Measurements from ENCODE around the gene SYT14.
"Not testable (repeated sequence)": the region's sequence is repeated elsewhere in the genome, so short reads cannot be mapped to it uniquely, and the experiment has no call there.

Gene SYT14

DNA sequence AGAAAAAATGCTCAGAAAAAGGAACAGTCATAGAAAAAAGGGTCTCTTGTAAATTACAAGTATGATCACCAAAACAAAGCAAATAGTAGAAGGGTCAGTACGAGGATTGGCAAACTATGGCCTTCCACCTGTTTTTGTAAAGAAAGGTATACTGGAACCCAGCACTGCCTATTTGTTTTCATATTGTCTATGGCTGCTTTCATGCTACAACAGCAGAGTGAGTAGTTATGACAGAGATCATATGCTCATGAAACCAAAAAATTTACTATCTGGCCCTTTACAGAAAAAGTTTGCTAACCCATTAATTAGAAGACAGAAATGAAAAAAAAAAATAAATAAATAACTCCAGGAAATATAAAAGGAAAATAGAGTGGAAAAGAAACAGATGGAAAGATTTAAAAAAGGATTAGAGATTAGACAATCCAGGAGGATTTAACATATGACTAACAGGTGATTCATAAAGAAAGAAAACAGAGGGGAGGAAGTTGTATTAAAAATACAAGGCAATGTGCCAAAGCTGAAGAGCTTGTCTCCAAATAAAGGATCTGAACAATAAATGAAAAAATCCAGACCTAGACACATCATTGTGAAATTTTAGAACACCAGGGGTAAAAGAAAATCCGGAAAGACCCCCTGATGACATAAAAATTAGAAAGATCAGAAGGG lies 186.0 kb downstream of the SYT14 start:
- DNase-seq, result no peak

DNA sequence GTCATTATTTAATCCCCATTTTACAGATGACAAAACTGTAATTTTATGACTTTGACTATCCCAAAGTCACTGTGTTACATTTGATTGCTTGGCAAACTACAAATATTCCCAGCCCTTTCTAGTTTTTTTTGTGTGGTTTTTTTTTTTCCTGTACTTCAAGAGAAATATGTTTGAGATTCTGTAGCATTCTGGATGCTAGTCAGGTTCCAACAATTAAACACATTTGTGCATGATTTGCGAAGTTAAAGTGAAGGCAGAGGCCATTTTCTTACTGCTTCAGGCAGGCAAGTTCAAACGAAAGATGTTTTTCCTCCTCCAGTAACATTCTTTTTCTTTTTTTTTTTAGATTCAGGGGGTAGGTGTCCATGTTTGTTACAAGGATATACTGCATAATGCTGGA lies 186.7 kb downstream of the SYT14 start:
- DNase-seq, result no peak

DNA sequence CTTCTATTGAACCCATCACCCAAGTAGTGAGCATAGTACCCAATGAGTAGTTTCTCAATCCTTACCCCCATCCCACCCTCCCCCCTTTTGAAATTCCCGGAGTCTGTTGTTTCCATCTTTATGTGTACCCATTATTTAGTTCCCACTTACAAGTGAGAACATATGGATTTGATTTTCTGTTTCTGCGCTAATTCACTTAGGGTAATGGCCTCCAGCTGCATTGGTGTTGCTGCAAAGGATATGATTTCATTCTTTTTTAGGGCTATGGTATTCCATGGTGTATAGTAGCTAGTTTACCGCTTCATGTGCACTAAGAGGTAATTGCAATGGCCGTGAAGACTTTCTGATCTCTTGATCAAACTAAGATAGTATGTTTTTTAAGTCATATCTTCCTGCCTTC lies 187.1 kb downstream of the SYT14 start:
- DNase-seq, result no peak

DNA sequence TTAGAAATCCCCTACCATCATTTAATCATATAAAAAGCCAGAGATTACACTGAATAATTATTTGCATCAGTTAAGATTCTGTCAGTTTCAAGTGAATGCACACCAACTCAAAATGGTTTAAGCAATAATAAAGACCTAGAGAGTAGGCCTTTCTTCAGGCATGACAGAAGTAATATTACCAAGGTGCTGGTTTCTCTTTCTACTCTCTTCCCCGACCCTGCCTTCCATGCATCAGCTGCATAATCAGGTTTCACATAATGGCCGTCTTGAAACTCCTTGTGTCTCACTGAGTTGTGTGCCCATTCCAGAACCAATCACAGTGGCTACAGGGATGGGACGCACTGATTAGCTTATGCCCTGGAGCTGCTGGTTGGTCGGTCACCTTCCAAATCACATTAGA lies 191.1 kb downstream of the SYT14 start:
- DNase-seq, result no peak

- DNase-seq, result no peak
These were observed 191.7 kb downstream of the SYT14 start for GRCh38 chr1:210129759-210130158.

- no peak for DNase-seq
These were observed 194.6 kb downstream of the SYT14 start for GRCh38 chr1:210132582-210132981.

DNA sequence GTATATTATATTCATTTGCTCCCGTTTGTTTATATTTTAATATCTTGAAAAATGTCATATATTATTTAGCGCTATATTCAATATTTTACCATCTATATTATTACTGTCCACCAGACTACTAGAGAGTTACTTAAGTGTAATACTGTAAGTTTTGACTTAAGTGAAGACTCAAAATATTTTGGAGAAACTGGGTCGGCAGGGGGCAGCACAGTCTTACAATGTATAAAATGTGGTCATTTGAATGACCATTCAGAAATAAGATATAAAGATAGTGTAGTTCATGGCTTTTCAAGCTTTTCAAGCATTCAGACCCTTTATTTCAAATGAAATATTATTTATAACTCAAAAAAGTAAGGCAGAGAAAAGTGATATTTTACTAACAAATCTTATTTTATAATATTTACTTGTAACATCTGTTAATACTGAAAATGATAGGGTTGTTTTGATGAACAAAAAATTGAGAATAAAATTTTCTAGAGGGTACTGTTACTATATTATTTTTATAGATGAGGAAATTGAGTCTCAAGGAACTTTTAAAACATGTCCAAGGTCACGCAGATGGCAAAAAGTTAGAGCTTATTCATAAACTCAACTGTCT lies 205.5 kb downstream of the SYT14 start:
- DNase-seq, result peak; percentile 9 to 12

- DNase-seq, result no peak
These were observed 206.7 kb downstream of the SYT14 start for GRCh38 chr1:210144736-210145135.

- no peak for DNase-seq
These were observed 213.1 kb downstream of the SYT14 start for GRCh38 chr1:210151052-210151672.

DNA sequence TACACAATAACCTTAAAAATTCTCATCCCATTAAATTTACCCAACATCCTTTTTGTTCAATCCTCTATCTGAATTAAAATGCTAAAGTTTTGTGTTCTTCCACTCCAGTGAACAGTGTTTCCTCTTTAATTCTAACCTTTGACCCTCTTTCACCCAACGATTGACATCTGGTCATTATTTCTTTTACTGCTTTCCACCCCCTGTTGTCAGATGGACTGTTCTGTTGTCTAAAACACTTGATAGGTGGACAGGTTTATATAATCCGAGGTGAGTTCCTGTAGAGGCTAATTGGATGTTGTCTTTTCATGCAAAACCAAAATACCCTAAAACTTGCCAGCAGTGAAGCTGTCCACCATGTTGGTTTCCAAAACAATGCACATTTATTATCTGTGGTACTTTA lies 221.2 kb downstream of the SYT14 start:
- DNase-seq, result no peak

DNA sequence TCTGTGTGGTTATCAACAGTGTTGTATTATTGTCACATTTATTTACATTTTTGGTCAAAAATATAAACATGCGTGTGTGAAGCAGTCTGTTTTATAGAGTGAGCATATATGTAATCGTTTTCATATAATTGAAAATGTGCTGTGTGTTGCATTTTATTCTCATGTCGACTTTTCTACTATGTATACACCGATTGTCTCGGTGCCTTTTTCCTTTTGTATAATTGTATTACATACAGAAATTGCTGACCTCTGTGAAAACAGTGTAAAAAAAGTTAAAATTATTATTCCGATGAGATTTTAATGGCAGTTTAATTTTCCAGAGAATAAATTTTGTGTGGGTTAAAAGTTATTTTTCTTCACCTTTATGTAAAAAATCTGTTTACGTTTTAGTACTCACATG lies 232.2 kb downstream of the SYT14 start:
- no peak for DNase-seq

- no peak for DNase-seq
These were observed 236.1 kb downstream of the SYT14 start for GRCh38 chr1:210174133-210174532.

DNA sequence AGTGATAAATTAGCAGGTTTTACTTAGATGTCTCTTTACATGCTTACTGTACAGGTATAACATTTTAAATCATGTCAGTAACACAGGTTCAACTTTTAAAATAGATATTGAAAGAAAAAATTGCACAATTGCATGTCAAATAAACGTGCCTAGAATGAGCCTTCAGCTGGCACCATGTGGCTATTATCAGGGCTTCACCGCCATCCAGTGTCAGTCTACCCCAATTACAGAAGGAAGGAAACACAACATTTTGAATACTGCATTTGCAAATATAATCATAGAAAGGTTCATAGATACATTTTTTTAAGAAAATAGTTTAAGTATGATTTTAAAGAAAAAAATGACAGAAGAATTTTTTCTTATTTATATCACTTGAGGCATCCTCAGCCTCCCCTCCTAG lies 247.0 kb downstream of the SYT14 start:
- DNase-seq, result no peak

DNA sequence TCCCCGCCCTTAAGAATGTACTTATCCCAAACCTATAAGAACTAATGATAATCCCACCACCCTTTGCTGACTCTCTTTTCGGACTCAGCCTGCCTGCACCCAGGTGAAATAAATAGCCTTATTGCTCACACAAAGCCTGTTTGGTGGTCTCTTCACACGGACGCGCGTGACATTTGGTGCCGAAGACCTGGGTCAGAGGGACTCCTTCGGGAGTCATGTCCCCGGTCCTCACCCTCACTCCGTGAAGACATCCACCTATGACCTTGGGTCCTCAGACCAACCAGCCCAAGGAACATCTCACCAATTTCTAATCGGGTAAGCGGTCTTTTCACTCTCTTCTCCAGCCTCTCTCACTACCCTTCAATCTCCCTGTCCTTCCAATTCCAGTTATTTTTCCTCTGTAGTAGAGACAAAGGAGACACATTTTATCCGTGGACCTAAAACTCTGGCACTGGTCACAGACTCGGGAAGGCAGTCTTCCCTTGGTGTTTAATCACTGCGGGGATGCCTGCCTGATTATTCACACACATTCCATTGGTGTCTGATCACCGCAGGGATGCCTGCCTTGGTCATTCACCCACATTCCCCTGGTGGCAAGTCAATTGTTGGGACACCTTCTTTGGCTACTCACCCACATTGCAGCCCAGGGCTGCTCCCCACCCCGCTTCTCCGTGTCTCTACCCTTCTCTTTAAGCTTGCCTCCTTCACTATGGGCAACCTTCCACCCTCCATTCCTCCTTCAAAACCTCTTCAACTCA lies 250.0 kb downstream of the SYT14 start:
- DNase-seq, result not testable (repeated sequence)

DNA sequence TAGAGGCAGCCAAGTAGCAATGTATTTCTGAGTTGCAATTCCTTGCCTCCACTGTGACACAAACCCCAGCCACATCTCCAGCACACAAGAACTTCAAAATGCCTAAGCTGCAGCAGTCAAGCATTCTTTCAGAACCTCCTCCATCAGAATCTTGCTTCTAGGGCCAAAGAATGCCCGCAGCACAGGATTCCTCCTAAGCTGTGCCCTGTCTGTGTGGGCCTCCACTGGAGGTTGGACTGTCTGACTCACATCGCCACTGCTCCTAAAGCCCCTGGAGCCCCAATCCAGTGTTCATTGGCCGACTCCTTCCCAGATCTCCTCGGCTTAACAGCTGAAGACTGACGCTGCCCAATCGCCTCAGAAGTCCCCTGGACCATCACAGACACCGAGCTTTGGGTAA lies 251.4 kb downstream of the SYT14 start:
- DNase-seq, result no peak

GRCh38 chr1:210195635-210196160 lies 257.7 kb downstream of the SYT14 start:
- no peak for DNase-seq

DNA sequence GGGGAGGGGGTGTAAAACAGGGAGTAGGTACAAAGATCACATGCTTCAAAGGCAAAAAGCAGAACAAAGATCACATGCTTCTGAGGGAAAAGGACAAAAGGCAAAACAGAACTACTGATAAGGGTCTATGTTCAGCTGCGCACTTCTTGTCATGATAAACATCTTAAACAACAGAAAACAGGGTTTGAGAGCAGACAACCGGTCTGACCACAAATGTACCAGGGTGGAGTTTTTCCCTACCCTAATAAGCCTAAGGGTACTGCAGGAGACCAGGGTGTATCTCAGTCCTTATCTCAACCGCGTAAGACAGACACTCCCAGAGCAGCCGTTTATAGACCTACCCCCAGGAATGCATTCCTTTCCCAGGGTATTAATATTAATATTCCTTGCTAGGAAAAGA lies 258.2 kb downstream of the SYT14 start:
- not testable (repeated sequence) for DNase-seq

DNA sequence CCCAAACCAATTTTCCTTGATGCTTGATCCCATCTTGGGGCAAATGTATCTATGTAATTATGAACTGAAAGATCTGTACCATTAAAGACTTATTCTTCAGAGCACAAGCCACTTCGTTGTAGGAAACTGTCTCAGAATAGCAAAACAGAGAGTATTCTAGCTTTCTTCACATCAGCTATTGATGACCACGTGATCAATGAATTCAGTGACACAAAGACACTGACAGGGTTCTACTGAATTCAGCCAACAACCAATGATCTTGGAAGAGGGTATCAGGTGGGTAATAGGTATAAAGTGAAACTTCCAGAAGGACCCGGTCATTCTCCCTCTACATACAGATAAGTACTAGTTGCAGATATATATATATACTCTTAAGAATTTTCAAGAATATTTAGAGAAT lies 260.8 kb downstream of the SYT14 start:
- no peak for DNase-seq

DNA sequence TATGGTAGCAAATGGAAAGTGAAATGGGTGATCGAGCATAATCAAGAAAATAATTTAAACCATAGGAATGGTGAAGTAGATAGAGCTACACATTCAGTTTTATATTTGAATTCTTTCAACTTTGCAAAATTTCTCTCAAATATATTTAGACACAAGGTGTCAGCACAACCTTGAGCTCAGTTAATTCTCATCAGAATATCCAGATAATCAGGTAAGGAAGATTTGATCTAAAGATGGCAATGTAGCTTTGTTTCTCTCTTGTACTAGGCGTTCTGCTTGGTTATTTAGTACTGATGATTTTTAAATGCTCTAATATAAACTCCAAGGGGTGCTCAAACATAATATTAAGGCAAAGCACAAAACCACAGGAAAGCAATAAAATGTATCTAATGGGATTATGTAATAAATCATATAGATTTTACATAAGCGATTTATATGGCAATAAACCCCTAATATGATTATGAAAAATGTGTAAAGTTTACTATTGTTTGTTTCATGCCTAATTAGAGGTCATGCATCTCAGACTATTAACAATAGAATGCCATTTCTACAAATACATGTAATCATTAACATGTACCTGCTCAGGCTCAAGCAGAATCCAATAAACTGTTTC lies 262.2 kb downstream of the SYT14 start:
- no peak for DNase-seq

GRCh38 chr1:210201681-210202080 lies 263.7 kb downstream of the SYT14 start:
- DNase-seq, result no peak

- no peak for DNase-seq
These were observed 269.8 kb downstream of the SYT14 start for GRCh38 chr1:210207597-210208450.

DNA sequence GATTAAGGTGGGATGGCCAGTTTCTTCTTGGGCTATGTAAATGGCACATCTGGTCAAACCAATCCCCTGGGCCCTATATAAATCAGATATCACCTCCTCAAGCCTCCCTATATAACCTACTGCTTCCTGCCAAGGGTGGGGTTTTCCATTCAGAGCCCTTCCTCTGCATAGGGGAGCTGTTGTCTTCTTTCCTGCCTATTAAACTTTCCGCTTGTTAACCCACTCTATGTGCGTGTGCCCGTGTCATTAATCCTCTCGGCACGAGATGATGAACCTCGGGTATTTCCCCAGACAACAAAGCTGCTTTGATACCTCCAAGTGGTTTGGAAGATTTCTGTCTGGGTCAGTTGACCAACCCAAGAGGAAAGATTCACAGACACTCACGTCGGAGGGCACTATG lies 275.3 kb downstream of the SYT14 start:
- DNase-seq, result no peak
